Putamen (tissue), 1 donor: Measurements from ENCODE around the gene TRAPPC3.
A peak's percentile ranks its signal among the peaks of the same experiment; 100 is the strongest.

Experiments used
- DNase-seq: peaks from one replicate; pipeline ENCODE4 v3.0.0-alpha.2; 2016; ENCODE audit warnings: low spot score

Gene TRAPPC3

DNA sequence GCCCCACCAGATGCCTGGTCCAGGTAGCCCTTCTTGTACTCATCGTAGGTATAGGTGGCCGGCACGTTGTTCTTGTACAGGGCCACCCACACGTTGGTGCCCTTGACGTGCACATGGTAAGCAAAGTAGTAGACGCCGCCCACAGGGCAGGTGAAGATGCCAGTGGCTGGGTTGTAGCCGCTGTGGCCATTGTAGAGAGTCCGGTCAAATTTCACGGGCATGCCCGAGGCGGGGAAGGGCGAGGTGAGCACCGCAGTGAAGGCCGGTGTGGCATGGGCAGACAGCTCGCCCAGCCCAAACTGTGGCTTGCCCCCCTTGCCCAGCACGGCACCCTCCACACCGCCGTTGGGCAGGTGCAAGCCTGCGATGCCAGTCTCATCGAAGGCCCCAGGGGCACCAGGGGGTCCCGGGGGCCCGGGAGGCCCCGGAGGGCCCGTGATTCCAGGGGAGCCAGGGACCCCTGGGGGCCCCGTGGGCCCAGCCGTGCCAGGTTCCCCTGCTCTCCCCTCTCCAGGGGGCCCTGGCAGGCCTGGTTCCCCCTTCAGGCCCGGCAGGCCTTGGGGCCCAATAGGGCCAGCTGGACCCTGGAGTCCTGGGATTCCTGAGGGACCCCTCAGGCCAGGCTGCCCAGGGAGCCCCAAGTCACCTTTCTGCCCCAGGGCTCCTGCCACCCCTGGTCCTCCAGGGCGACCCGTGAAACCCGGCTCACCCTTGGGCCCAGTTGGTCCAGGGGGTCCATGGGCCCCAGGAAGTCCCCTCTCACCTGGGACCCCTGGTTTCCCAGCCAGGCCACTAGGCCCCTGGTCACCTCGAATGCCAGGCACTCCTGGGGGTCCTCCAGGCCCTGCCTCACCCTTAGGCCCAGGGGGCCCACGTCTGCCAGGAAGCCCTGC is 51.3 kb downstream of the TRAPPC3 start:
- DNase-seq = no peak

DNA sequence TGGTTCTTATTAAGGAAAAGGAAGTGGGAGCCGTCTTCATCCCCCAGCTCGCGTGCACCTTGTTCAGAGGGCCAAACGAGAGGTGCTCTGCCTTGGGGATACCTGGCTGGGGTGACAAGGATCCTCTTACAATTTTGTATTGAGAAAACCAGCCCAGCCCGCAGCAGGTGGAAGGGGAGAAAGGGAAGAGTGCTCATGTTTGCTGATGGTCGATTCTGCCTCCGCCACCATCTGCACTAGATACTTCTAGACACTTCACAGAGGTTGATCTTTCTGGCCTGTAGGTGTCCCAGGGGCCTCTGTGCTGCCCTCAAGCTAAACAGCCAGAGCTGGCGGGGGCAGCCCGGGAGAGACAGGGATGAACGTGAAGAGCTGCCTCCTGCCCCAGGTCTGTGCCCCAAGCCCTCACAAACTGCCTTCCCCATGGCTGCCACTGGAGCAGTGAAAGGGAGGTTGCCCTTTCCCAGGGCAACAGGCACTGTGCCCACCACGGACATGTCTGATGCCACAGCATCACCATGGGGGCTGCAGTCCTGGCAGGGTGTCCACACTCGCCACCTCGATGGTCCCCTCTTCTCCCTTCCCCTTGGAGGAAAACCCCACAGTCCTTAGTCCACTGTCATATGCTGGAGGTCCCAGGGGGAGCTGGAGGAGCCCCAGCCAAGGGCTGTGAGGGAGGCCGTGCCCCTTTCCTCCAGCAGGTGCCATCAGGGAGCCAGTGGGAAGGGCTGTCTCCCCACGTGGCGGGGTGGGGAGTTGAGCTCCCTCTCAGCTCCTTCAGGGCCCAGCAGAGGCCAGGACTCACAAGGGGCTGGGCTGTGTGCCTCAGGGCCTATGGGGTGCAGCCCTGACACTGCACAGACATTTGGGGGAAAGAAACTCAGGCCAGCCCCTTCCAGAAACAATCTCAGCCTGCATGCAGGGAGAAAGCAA is 52.5 kb downstream of the TRAPPC3 start:
- no peak for DNase-seq

DNA sequence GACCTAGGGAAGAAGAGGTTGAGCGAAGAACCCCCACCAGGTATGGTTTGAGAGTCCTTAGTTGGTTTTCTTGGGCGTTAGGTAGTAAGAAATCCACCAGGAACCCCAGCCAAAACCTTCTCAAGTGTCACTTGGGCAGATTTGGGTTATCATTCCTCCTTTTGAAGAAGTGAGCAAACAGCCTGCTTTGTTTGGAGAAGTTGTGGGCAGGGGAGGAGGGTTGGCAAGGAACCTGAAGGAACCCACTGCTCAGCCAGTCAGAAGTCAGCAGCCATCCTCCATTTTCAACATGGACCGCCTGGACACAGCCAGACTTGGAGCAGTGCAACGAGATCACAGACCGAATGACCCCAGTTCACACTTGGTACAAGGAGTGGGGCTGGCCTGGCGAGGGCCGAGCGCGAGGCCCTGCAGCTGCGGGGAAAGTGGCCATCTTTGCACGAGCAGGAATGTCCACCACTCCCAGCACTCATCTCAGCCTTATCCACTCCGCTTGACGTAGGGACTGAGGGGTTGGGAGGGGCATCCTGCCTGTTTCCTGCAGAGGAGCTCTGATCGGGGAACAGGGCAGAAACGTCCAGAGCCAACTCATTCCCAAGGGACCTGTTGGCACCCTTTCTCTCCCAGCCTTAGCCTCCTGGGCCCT is 53.4 kb downstream of the TRAPPC3 start:
- no peak for DNase-seq

DNA sequence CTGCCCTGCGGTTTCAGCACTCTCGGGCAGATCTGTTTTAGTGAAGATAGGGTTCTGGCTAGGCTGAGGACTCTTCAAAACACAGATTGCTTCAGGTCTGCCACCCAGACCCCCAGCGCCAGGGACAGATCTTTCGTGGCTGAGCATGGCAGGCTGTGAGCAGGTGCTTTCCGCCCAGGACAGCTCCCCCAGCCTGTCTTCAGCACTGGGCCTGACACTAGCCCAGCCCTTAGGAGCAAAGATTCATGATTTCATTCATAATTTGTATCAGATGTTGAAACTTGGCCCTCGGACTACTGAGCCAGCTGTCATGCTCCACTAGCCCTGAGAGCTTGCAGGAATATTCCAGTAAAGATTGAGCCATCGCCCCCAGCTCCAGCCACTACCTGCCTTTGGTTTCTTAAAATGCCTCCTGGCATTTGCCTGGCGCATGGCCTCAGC is 54.6 kb downstream of the TRAPPC3 start:
- DNase-seq = no peak

DNA sequence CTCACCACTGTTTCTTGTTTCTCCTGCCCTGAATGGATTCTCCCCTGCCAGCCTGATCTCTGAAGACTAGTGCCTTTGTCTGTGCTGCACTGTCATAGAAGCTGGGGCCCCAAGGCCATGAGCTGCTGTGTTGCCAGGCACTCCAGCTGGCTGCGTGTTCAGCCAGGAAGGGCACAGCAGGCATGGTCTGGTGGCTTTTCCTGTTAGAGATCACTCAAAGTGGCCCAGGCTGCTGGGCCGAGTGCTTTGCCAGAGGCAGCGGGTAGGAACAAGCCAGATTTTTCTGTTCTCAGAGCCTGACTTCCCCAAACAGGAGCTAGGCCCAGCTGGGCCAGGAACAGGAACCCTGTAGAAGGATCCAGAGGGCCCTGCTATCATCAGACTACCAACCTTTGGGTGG is 55.4 kb downstream of the TRAPPC3 start:
- peak; percentile 94 for DNase-seq

DNA sequence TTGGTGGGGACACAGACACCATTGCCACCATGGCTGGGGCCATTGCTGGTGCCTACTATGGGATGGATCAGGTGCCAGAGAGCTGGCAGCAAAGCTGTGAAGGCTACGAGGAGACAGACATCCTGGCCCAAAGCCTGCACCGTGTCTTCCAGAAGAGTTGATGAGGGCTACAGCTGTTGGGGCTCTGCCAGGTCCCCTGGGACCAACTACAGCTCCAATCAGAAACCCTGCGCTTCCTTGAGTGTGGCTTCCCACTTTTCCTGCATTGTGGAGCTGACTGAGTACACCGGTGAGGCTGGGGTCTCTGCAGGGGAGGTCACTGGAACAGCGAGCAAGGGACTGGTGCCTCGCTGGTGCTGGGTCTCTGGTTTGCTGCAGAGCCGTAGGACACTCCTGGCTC is 56.1 kb downstream of the TRAPPC3 start:
- no peak for DNase-seq

DNA sequence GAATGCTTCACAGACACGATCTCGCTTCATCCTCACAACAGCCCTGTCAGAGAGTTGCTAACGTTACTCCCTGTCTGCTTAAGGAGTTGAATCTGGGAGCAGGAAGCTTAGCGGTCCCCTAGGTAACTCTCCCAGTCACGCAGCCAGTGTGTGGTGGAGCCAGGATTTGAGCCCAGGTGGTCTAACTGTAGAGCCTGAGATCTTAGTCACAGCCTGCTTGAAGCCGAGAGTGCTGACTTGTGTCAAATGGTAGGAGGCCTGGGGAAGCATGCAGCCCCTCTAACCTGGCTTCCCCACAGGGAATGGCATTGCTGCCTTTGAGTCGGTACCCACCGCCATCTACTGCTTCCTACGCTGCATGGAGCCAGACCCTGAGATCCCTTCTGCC is 56.5 kb downstream of the TRAPPC3 start:
- DNase-seq = no peak

DNA sequence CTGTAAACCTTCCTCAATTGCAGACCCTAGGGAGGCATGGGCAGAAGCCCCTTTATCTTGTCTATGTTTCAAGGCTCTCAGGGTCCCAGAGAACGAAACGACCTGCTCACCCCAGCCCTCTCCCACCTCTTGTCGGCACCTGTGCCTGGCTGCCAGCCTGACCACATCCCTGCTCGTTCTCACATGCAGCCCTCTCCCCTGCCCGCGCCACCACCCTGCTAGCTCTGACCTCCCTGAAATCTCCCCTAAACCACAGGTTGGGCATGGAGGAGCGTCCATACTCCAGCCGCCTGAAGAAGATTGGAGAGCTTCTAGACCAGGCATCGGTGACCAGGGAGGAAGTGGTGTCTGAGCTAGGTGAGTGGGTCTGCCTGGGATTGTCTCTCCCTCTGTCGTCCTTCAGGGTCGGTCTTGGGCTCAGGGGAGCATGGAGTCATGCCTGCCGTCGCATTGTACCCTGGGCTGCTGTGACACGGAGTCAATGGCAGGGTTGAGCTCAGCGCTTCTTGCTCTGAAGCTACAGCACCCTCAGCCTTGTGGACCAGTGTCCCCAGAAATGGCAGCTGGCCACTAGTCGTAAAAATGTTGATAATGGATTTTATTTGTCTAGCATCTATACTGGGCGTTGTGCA is 57.0 kb downstream of the TRAPPC3 start:
- no peak for DNase-seq

DNA sequence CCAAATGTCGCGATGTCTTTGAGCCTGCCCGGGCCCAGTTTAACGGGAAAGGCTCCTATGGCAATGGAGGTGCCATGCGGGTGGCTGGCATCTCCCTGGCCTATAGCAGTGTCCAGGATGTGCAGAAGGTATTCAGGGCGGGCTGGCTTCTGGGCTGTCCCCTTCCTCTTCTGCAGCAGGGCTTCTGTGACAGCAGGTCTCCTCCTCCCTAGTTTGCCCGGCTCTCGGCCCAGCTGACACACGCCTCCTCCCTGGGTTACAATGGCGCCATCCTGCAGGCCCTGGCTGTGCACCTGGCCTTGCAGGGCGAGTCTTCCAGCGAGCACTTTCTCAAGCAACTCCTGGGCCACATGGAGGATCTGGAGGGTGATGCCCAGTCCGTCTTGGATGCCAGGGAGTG is 57.6 kb downstream of the TRAPPC3 start:
- DNase-seq = no peak

DNA sequence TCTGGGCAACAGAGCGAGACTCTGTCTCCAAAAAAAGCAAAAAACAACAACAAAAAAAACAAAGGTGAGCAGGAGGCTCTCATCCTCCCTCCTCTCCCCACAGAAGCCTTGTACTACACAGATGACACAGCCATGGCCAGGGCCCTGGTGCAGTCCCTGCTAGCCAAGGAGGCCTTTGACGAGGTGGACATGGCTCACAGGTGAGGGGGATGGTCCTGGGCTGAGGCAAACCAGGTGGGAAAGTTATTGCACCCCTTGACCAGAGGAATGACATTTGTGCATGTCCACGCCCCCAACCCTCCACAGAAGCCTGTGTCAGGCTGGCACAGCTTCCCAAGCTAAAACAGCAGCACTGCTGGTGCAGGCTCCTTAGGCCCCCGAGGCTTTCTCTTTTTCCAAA is 58.1 kb downstream of the TRAPPC3 start:
- no peak for DNase-seq

DNA sequence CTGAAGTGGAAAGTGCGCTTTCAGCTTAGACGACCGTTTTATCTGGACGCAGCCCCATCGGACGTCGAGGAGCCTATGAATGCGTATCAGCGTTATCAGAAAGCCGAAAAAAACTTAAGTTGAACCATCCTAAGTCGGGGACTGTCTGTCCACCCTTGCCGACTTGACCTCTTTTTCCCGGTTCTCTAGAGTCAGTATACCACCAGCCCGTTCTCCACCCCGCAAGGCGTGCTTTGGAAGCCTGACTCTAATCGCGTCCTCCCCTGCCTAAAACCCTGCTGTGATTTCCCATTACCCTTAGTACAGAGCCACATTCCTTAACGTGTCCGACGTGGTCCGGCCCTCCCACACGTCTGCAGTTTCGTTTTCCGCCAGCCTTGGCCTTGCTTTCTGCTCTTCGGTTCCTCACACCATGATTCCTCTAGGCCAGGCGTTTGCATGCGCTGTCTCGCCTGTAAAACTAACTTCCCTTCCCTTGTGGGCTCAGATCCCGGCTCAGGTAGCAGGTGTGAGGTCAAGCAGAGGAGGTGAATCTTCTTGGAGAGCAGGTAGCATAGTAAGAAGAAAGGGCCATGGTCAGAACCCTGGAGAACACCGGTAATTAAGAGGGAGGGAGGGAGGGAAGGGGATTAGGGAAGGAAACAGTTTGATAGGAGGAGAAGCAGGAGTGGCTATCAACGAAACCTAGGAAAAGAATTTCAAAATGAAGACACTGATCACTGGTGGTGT is 59.7 kb downstream of the TRAPPC3 start:
- DNase-seq = no peak

DNA sequence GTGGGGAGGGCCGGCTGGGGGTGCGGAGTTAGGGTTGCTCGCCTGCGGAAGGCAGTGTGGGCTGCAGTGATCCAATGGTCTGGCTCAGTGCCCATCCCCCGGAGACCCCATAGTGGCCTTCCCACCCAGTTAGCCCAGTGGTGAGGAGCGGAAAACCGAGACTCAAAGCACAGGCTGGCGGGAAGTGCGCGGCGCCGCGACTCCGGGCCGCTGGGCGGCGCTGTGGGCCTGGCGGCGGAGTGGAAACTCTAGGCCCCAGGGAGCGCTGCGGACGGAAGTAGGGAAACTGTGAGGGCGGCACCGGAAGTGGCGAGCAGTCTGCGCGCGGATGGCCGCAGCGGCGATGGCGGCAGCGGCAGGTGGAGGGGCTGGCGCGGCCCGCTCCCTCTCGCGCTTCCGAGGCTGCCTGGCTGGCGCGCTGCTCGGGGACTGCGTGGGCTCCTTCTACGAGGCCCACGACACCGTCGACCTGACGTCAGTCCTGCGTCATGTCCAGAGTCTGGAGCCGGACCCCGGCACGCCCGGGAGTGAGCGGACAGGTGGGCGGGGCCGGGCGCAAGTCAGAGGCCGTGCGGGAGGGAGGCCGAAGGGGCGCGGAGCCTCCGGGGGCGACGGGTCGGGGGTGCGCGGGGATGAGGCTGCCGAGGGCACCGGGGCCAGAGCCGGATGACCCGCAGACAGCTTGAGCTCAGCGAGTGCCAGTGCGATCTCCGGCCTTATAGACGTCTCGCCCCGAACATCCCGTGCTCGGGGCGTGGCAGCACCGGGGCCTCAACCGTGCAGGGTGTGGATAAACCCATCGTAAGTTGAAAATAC is 60.5 kb downstream of the TRAPPC3 start, which contains the start of gene ADPRS:
TSS of gene ADPRS (plus strand) at position 316 of the 816 bp plus-strand sequence. CDS start at position 329, 13 bp downstream.
- DNase-seq = peak; percentile 85

DNA sequence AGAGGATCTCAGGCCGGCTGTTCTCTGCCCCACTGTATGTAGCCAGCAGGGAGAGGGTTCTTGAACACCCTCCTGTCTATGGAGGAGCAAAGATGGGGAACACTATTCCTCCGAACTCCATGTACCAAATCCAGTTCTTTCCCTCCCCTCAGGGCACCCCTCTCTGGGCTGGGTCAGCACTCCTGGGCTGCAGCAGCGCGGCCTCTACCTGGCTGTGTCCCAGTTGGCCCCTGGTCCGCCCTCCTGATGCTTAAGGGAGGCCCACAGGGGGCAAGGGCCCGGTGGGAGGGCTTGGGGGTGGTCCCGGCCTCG is 61.1 kb downstream of the TRAPPC3 start:
- no peak for DNase-seq

DNA sequence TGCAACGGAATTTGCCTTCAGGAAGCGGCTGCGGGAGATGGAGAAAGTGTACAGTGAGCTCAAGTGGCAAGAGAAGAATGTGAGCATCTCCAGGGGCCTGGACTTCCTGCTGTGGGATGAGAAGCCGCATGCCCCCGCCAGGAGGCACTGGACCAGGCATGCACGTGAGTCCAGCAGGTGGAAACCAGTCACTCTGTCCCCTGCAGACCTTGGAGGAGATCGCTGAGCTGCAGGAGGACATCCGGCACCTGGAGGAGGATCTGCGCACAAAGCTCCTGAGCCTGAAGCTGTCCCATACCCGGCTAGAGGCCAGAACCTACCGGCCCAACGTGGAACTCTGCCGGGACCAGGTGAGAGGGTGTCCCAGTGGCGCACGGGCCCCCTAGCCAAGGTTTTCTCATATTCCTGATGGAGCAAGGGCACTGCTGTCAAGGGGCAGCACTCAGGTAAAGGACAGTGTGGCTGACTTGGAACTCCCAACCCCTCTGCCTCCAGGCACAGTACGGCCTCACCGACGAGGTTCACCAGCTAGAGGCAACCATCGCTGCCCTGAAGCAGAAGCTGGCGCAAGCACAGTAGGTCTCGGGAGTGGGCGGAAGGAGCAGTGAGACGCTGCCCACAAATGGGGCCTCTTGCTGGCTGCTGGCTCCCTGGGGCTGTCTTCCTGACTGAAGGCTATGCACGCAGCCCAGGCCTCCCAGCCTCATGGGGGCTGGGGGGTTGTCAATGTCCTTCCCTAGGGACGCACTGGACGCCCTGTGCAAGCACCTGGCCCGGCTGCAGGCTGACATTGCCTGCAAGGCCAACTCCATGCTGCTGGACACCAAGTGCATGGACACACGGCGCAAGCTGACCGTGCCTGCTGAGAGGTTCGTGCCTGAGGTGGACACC is 61.8 kb downstream of the TRAPPC3 start:
- DNase-seq = no peak
